VCaP (cell line): Measurements from ENCODE around the gene SPDYE4.

ENCODE experiments used
- H3K27ac ChIP-seq: fragments of 450-650 bp; 2 replicates; pipeline ENCODE4 v1.5.1; 2017
- CTCF ChIP-seq: fragments of 450-650 bp; conservative IDR thresholded peaks from 2 replicates; pipeline ENCODE4 v1.5.1; 2017; ENCODE audit warnings: mild to moderate bottlenecking, moderate library complexity

SPDYE4 gene

GRCh38 chr17:8744086-8744785 is 14.1 kb downstream of the SPDYE4 start:
- H3K27ac ChIP-seq, result no peak overlapping the region
- no peak for TF ChIP-seq CTCF

GRCh38 chr17:8742819-8743218 is 15.5 kb downstream of the SPDYE4 start:
- H3K27ac ChIP-seq, result no peak overlapping the region
- TF ChIP-seq CTCF, result no peak

- TF ChIP-seq CTCF, result no peak
Measured at GRCh38 chr17:8742274-8742673, 16.1 kb downstream of the SPDYE4 start.

GRCh38 chr17:8741771-8742170 is 16.6 kb downstream of the SPDYE4 start:
- no peak for TF ChIP-seq CTCF
- H3K27ac ChIP-seq, result no peak overlapping the region

More at GRCh38 chr17:8742274-8742673, 16.1 kb downstream of the SPDYE4 start:
- no peak overlapping the region for H3K27ac ChIP-seq

GRCh38 chr17:8741366-8741765 is 17.0 kb downstream of the SPDYE4 start:
- TF ChIP-seq CTCF, result no peak
- H3K27ac ChIP-seq, result no peak overlapping the region

GRCh38 chr17:8740486-8740885 is 17.9 kb downstream of the SPDYE4 start:
- H3K27ac ChIP-seq, result no peak overlapping the region
- TF ChIP-seq CTCF, result no peak

- no peak overlapping the region for H3K27ac ChIP-seq
- no peak for TF ChIP-seq CTCF
Measured at GRCh38 chr17:8739097-8739496, 19.2 kb downstream of the SPDYE4 start.
